Neuronal stem cell (in vitro differentiated cells): ENCODE measurements around the gene ARF4.

Experiments used
- DNase-seq: peaks from one replicate; pipeline ENCODE4 v3.0.0-alpha.2; 2013; ENCODE audit warnings: low spot score
- H2AFZ ChIP-seq: one replicate; pipeline ENCODE4 v1.6.1; 2013; ENCODE audit warnings: mild to moderate bottlenecking, low read length, inconsistent platforms
- H2AK5ac ChIP-seq: 2 replicates; pipeline ENCODE4 v1.6.1; 2013; ENCODE audit warnings: low read depth, mild to moderate bottlenecking, inconsistent platforms, low read length, moderate library complexity, mixed read lengths
- H2BK120ac ChIP-seq: 2 replicates; pipeline ENCODE4 v1.6.1; 2013; ENCODE audit warnings: low read depth, mild to moderate bottlenecking, inconsistent platforms, low read length, moderate library complexity, mixed read lengths
- H2BK12ac ChIP-seq: one replicate; pipeline ENCODE4 v1.6.1; 2013; ENCODE audit warnings: low read length, inconsistent platforms
- H2BK15ac ChIP-seq: 2 replicates; pipeline ENCODE4 v1.6.1; 2013; ENCODE audit warnings: mild to moderate bottlenecking, low read length, inconsistent platforms, mixed read lengths
- H2BK5ac ChIP-seq: one replicate; pipeline ENCODE4 v1.6.1; 2013; ENCODE audit warnings: inconsistent platforms, mild to moderate bottlenecking, low read length, moderate library complexity
- H3K14ac ChIP-seq: one replicate; pipeline ENCODE4 v1.6.1; 2013; ENCODE audit warnings: low read length, inconsistent platforms
- H3K18ac ChIP-seq: 2 replicates; pipeline ENCODE4 v1.6.1; 2013; ENCODE audit warnings: low read length, inconsistent platforms
- H3K23ac ChIP-seq: 2 replicates; pipeline ENCODE4 v1.6.1; 2013; ENCODE audit warnings: low read depth, mild to moderate bottlenecking, mixed read lengths, low read length, inconsistent platforms; ENCODE audit not compliant: poor library complexity
- H3K27ac ChIP-seq: replicated peaks from 3 replicates; pipeline ENCODE4 v1.5.1; 2013; ENCODE audit warnings: low read length, inconsistent platforms
- H3K27me3 ChIP-seq, 3 experiments: 2 replicates each; pipeline ENCODE4 v1.6.1; 2013; ENCODE audit warnings: low read length in 3 of 3, mild to moderate bottlenecking in 2 of 3, inconsistent platforms in 1 of 3, low read depth in 1 of 3, mixed read lengths in 1 of 3, moderate library complexity in 1 of 3; ENCODE audit not compliant: control insufficient read depth in 3 of 3, insufficient read depth in 3 of 3
- H3K36me3 ChIP-seq, 2 donors: replicated peaks in 1 of 2; 2 replicates each; pipeline ENCODE4 v1.6.1; 2013; ENCODE audit warnings: low read length in 2 of 2; ENCODE audit not compliant: control insufficient read depth in 2 of 2, insufficient read depth in 2 of 2
- H3K4ac ChIP-seq: 2 replicates; pipeline ENCODE4 v1.6.1; 2013; ENCODE audit warnings: inconsistent platforms, mild to moderate bottlenecking, low read length, moderate library complexity
- H3K4me1 ChIP-seq, 2 donors: 1 replicate in 1 of 2; 2 replicates in 1 of 2; pipeline ENCODE4 v1.6.1; 2013; ENCODE audit warnings: low read length in 2 of 2, low read depth in 1 of 2; ENCODE audit not compliant: control insufficient read depth in 2 of 2, insufficient read depth in 1 of 2
- H3K4me2 ChIP-seq: one replicate; pipeline ENCODE4 v1.6.1; 2013; ENCODE audit warnings: mild to moderate bottlenecking, low read length, inconsistent platforms; ENCODE audit not compliant: insufficient read depth, poor library complexity, severe bottlenecking
- H3K4me3 ChIP-seq, 2 donors: 2 replicates each; pipeline ENCODE4 v1.5.1; 2013; ENCODE audit warnings: low read length in 2 of 2, mild to moderate bottlenecking in 2 of 2, inconsistent platforms in 1 of 2, moderate library complexity in 1 of 2
- H3K79me1 ChIP-seq: one replicate; pipeline ENCODE4 v1.6.1; 2013; ENCODE audit warnings: low read depth, mild to moderate bottlenecking, inconsistent platforms, low read length, moderate library complexity
- H3K9ac ChIP-seq: one replicate; pipeline ENCODE4 v1.6.1; 2013; ENCODE audit warnings: mild to moderate bottlenecking, low read depth, low read length, inconsistent platforms; ENCODE audit not compliant: poor library complexity
- H3K9me3 ChIP-seq, 2 donors: replicated peaks in 1 of 2; 2 replicates each; pipeline versions ENCODE3 to v1.6.1; 2013; ENCODE audit warnings: low read length in 2 of 2, mild to moderate bottlenecking in 2 of 2, inconsistent platforms in 1 of 2, low read depth in 1 of 2, mixed read lengths in 1 of 2, moderate library complexity in 1 of 2; ENCODE audit not compliant: control insufficient read depth in 2 of 2, insufficient read depth in 1 of 2
- H4K8ac ChIP-seq: one replicate; pipeline ENCODE4 v1.6.1; 2013; ENCODE audit warnings: low read depth, mild to moderate bottlenecking, inconsistent platforms, low read length, moderate library complexity
- H4K91ac ChIP-seq: one replicate; pipeline ENCODE4 v1.6.1; 2013; ENCODE audit warnings: low read length, low read depth, mild to moderate bottlenecking, inconsistent platforms; ENCODE audit not compliant: poor library complexity
- WGBS, 2 donors: extraction: QIAGEN DNeasy Blood & Tissue Kit; methylation state at CpG; one replicate each; pipeline ENCODE4 v1.1.7; 2013; ENCODE audit warnings: missing lambda C conversion rate in 2 of 2, mixed read lengths in 1 of 2; ENCODE audit not compliant: insufficient read length in 2 of 2, insufficient replicate concordance in 1 of 2; ENCODE audit errors: extremely low coverage in 2 of 2; 5-methylcytosine and 5-hydroxymethylcytosine counted together

ARF4 gene

DNA sequence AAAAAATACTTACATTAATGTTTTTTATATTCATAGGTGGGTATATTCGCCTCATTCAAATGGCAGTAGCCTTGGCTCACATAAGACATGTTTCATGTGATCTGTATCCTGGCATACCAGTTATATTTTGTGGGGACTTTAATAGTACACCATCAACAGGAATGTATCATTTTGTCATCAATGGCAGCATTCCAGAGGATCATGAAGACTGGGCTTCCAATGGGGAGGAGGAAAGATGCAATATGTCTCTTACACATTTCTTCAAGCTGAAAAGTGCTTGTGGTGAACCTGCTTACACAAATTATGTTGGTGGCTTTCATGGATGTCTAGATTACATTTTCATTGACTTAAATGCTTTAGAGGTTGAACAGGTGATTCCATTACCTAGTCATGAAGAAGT, 37.6 kb downstream of the ARF4 start:
- Histone ChIP-seq H3K23ac (no peak overlapping the region), H3K14ac (no peak overlapping the region), H3K4ac (no peak overlapping the region), H4K91ac (no peak overlapping the region), H2BK5ac (no peak overlapping the region), H3K18ac (no peak overlapping the region), H3K27me3 (no peaks in the 10 kb centered on the region), H2AFZ (no peak overlapping the region), H2AK5ac (no peak overlapping the region), H2BK12ac (no peak overlapping the region), H3K36me3 (peaks cover 2 to 56% of the 10 kb centered on the region in 2 donors), H3K9me3 (no peaks in the 10 kb centered on the region), H2BK120ac (no peak overlapping the region), H3K27ac (no peak overlapping the region), H3K79me1 (peaks cover 8% of the 10 kb centered on the region), H3K4me2 (no peak overlapping the region), H3K4me1 (peaks cover 8% of the 10 kb centered on the region in 2 donors), H2BK15ac (no peak overlapping the region), H4K8ac (no peak overlapping the region), H3K9ac (no peak overlapping the region), H3K4me3 (no peak overlapping the region)
- no CpG with 5 or more reads among the region's 1 CpG for WGBS, 2 donors
- no peak for DNase-seq

DNA sequence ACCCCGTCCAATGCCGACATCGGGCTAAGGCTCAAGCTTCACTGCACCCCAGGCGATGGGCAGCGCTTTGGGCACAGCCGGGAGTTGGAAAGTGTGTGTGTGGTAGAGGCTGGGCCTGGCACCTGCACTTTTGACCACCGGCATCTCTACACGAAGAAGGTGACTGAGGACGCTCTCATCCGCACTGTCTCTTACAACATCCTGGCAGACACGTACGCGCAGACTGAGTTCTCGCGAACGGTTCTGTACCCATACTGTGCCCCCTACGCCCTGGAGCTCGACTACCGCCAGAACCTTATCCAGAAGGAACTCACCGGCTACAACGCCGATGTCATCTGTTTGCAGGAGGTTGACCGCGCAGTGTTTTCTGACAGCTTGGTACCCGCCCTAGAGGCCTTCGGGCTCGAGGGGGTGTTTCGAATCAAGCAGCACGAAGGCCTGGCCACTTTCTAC, 40.0 kb downstream of the ARF4 start:
- H3K18ac ChIP-seq = no peak overlapping the region
- H3K36me3 ChIP-seq = peaks cover 4 to 40% of the 10 kb centered on the region in 2 donors
- no peak overlapping the region for H2BK120ac ChIP-seq
- H3K27me3 ChIP-seq = no peaks in the 10 kb centered on the region
- H3K4me3 ChIP-seq = peak overlapping the region; percentile 72 to 96
- no peak overlapping the region for H4K8ac ChIP-seq
- no peak overlapping the region for H3K14ac ChIP-seq
- no CpG with 5 or more reads among the region's 29 CpGs for WGBS, 2 donors
- H3K23ac ChIP-seq = peak overlapping the region; percentile 93
- no peak overlapping the region for H3K27ac ChIP-seq
- H2AFZ ChIP-seq = peak overlapping the region; percentile 92
- H3K4ac ChIP-seq = no peak overlapping the region
- peak overlapping the region; percentile 96 for H3K4me2 ChIP-seq
- H3K9ac ChIP-seq = peak overlapping the region; percentile 99
- DNase-seq = peak; percentile 9
- no peak overlapping the region for H2BK12ac ChIP-seq
- no peaks in the 10 kb centered on the region for H3K9me3 ChIP-seq
- H2AK5ac ChIP-seq = no peak overlapping the region
- H2BK15ac ChIP-seq = no peak overlapping the region
- peaks cover 8% of the 10 kb centered on the region in 2 donors for H3K4me1 ChIP-seq
- no peak overlapping the region for H4K91ac ChIP-seq
- H2BK5ac ChIP-seq = peak overlapping the region; percentile 93
- H3K79me1 ChIP-seq = peaks cover 8% of the 10 kb centered on the region

DNA sequence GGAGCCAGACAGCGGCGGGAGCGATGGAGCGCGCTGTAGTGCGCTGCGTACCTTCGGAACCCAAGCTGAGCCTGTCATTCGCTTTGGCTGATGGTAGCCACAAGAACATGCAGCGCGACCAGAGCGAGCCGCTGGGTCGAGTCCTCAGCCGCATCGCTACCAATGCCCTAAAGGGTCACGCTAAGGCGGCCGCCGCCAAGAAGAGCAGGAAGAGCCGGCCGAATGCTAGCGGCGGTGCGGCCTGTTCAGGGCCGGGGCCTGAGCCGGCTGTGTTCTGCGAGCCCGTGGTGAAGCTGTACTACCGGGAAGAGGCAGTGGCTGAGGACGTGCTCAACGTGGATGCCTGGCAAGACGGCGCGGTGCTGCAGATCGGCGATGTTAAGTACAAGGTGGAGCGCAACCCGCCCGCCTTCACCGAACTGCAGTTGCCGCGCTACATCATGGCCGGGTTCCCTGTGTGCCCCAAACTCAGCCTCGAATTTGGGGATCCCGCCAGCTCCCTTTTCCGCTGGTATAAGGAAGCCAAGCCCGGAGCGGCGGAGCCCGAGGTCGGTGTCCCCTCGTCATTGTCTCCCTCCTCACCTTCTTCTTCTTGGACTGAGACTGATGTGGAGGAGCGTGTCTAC, 40.6 kb downstream of the ARF4 start:
- peak overlapping the region; percentile 64 for H3K27ac ChIP-seq
- peaks cover 8% of the 10 kb centered on the region for H3K79me1 ChIP-seq

DNA sequence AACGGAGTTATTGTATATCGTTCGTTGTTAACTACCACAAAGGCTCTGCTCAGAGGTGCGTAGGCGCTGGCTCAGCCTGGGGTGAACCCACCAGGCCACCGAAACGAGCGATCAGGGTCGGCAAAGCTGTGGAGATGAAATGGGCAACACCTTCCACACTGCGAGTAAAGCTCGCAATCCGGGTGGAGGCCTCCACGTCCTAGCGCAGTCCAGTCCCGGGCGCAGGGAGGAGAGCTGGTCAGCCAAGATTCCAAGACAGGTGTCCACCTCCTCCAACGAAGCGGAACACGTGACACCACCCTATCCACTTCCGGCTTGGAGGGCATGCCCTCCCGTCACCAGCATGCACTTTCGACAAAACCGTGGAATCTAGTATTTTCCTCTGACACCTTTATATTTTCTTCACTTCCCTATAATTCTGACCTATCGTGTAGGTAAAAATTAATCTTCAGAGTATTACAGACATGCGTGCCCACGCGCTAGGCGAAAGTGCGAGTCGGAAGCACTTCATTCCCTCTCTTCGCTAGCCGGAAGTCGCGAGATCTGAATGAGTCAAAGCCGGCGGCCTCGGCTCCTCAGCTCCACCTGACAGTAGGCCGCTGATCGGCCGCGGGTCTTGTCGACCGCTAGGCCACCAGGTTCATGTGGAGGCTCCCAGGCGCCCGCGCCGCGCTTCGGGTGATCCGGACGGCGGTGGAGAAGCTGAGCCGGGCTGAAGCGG, 41.2 kb downstream of the ARF4 start, which contains the start of gene PDE12:
Gene PDE12 (plus strand): TSS at position 537 of the 721 bp plus-strand sequence. CDS start 106 bp downstream, at position 643.
- H3K4me2 ChIP-seq = peak within 1 kb of the TSS; percentile 96
- H3K27me3 ChIP-seq = no peaks in the 10 kb centered on the region
- H2BK5ac ChIP-seq = peak within 1 kb of the TSS; percentile 93
- peak within 1 kb of the TSS; percentile 38 for H4K91ac ChIP-seq
- no CpG with 5 or more reads among the region's 54 CpGs for WGBS, 2 donors
- H3K9ac ChIP-seq = peak within 1 kb of the TSS; percentile 99
- H3K23ac ChIP-seq = peak within 1 kb of the TSS; percentile 93
- H3K79me1 ChIP-seq = peaks cover 8% of the 10 kb centered on the region
- no peak within 1 kb of the TSS for H4K8ac ChIP-seq
- H3K4me1 ChIP-seq = peaks cover 8% of the 10 kb centered on the region in 2 donors
- peak within 1 kb of the TSS; percentile 67 for H2BK15ac ChIP-seq
- peak within 1 kb of the TSS; percentile 93 for H3K18ac ChIP-seq
- H2BK12ac ChIP-seq = peak within 1 kb of the TSS; percentile 22
- peak within 1 kb of the TSS; percentile 61 for H2BK120ac ChIP-seq
- H3K36me3 ChIP-seq = peaks cover 4 to 28% of the 10 kb centered on the region in 2 donors
- H3K9me3 ChIP-seq = no peaks in the 10 kb centered on the region
- peak; percentile 75 for DNase-seq
- H2AFZ ChIP-seq = peak within 1 kb of the TSS; percentile 92
- peak within 1 kb of the TSS; percentile 89 for H3K14ac ChIP-seq
- H3K4me3 ChIP-seq = peak within 1 kb of the TSS; percentile 72 to 96
- H3K4ac ChIP-seq = no peak within 1 kb of the TSS
- no peak within 1 kb of the TSS for H2AK5ac ChIP-seq
- H3K27ac ChIP-seq = peak within 1 kb of the TSS; percentile 64

More for the DNA sequence above, 40.6 kb downstream of the ARF4 start:
- Histone ChIP-seq H3K4me3 (peak overlapping the region; percentile 72 to 96), H3K27me3 (no peaks in the 10 kb centered on the region), H3K4ac (no peak overlapping the region), H3K18ac (peak overlapping the region; percentile 93), H3K36me3 (peaks cover 4 to 35% of the 10 kb centered on the region in 2 donors), H2AK5ac (no peak overlapping the region), H2AFZ (peak overlapping the region; percentile 92), H3K23ac (peak overlapping the region; percentile 93), H3K14ac (peak overlapping the region; percentile 89), H4K91ac (no peak overlapping the region), H3K4me1 (peaks cover 8% of the 10 kb centered on the region in 2 donors), H2BK12ac (peak overlapping the region; percentile 22), H2BK15ac (peak overlapping the region; percentile 67), H3K9me3 (no peaks in the 10 kb centered on the region), H3K9ac (peak overlapping the region; percentile 99), H2BK120ac (peak overlapping the region; percentile 61), H3K4me2 (peak overlapping the region; percentile 96), H4K8ac (no peak overlapping the region), H2BK5ac (peak overlapping the region; percentile 93)
- no CpG with 5 or more reads among the region's 54 CpGs for WGBS, 2 donors
- no peak for DNase-seq
